Colon (tissue), 2 donors: ENCODE results near the gene TCHP.

Experiments
- FAIRE-seq: peaks from 2 replicates; lab custom pipeline; 2012; peaks lifted over from hg19 to GRCh38; lab: Jason Lieb, UNC
- donor health status: control.
- donor health status: control.

The TCHP gene

GRCh38 chr12:109934026-109934425 is 34.0 kb downstream of the TCHP start:
- no peak for FAIRE-seq

- no peak for FAIRE-seq
Observed at GRCh38 chr12:109937371-109937770, 37.3 kb downstream of the TCHP start.

GRCh38 chr12:109938947-109939346 is 38.9 kb downstream of the TCHP start:
- FAIRE-seq, result no peak

- FAIRE-seq, result no peak
Observed at GRCh38 chr12:109939504-109939903, 39.4 kb downstream of the TCHP start.

GRCh38 chr12:109940339-109940923 is 40.4 kb downstream of the TCHP start:
- no peak for FAIRE-seq

GRCh38 chr12:109943811-109944210 is 43.7 kb downstream of the TCHP start:
- no peak for FAIRE-seq

GRCh38 chr12:109944561-109945359 is 44.7 kb downstream of the TCHP start:
- FAIRE-seq, result no peak

- FAIRE-seq, result no peak
Observed at GRCh38 chr12:109946505-109946904, 46.4 kb downstream of the TCHP start.

GRCh38 chr12:109946913-109947312 is 46.8 kb downstream of the TCHP start:
- no peak for FAIRE-seq

- no peak for FAIRE-seq
Observed at GRCh38 chr12:109947521-109947920, 47.4 kb downstream of the TCHP start.

GRCh38 chr12:109948368-109948767 is 48.3 kb downstream of the TCHP start:
- no peak for FAIRE-seq

GRCh38 chr12:109949089-109949488 is 49.0 kb downstream of the TCHP start:
- no peak for FAIRE-seq

GRCh38 chr12:109950625-109951024 is 50.6 kb downstream of the TCHP start:
- no peak for FAIRE-seq

- no peak for FAIRE-seq
Observed at GRCh38 chr12:109951136-109951535, 51.1 kb downstream of the TCHP start.

GRCh38 chr12:109951751-109952150 is 51.7 kb downstream of the TCHP start:
- FAIRE-seq, result no peak

- no peak for FAIRE-seq
Observed at GRCh38 chr12:109952160-109952858, 52.2 kb downstream of the TCHP start.

GRCh38 chr12:109952873-109953272 is 52.8 kb downstream of the TCHP start:
- FAIRE-seq, result no peak

GRCh38 chr12:109953656-109954055 is 53.6 kb downstream of the TCHP start:
- no peak for FAIRE-seq

- FAIRE-seq, result no peak
Observed at GRCh38 chr12:109958374-109958773, 58.3 kb downstream of the TCHP start.

- FAIRE-seq, result no peak
Observed at GRCh38 chr12:109959411-109960093, 59.5 kb downstream of the TCHP start.

- no peak for FAIRE-seq
Observed at GRCh38 chr12:109961201-109961600, 61.1 kb downstream of the TCHP start.

- no peak for FAIRE-seq
Observed at GRCh38 chr12:109961612-109962011, 61.5 kb downstream of the TCHP start.

- no peak for FAIRE-seq
Observed at GRCh38 chr12:109962398-109962797, 62.3 kb downstream of the TCHP start.
